Keratinocyte (primary cell): ENCODE data around the gene TMEM267. TPM values are rescaled to one million over a fixed set of nuclear protein-coding genes. Genes with fewer than 3 reads are reported as not detected.
A peak's percentile ranks its signal among the peaks of the same experiment; 100 is the strongest.

Experiments used
- DNase-seq: peaks from one replicate; pipeline ENCODE4 v3.0.0-alpha.2; 2011; ENCODE audit warnings: low read depth, missing footprints, low spot score
- FAIRE-seq: peaks from 2 replicates; lab custom pipeline; 2011; peaks lifted over from hg19 to GRCh38; lab: Jason Lieb, UNC
- H2AFZ ChIP-seq: 2 replicates; pipeline ENCODE4 v1.6.0; 2012; ENCODE audit warnings: low read length, control low read depth, inconsistent platforms; ENCODE audit not compliant: control insufficient read depth
- H3K27ac ChIP-seq: 2 replicates; pipeline ENCODE4 v1.5.1; 2011; ENCODE audit warnings: low read length; ENCODE audit not compliant: control insufficient read depth, insufficient read depth
- H3K27me3 ChIP-seq: 3 replicates; pipeline ENCODE4 v1.6.0; 2011; ENCODE audit warnings: low read length; ENCODE audit not compliant: control insufficient read depth, insufficient read depth; ENCODE audit errors: extremely low read depth
- H3K36me3 ChIP-seq, 2 experiments: 2 replicates in 1 of 2; 3 replicates in 1 of 2; pipeline ENCODE4 v1.5.1; 2011; ENCODE audit warnings: low read length in 2 of 2, mild to moderate bottlenecking in 1 of 2; ENCODE audit not compliant: control insufficient read depth in 2 of 2, insufficient read depth in 2 of 2; ENCODE audit errors: extremely low read depth in 1 of 2
- H3K4me1 ChIP-seq: 3 replicates; pipeline ENCODE4 v1.5.1; 2011; ENCODE audit warnings: low read length; ENCODE audit not compliant: control insufficient read depth, insufficient read depth; ENCODE audit errors: extremely low read depth
- H3K4me2 ChIP-seq: 3 replicates; pipeline ENCODE4 v1.6.0; 2011; ENCODE audit warnings: low read depth, low read length; ENCODE audit not compliant: control insufficient read depth, insufficient read depth; ENCODE audit errors: extremely low read depth
- H3K4me3 ChIP-seq, 3 experiments: fragments of 200-600 bp in 1 of 3; sonication (generic) in 1 of 3; 2 replicates in 2 of 3; 3 replicates in 1 of 3; pipeline ENCODE4 v1.5.1; 2011 to 2016; ENCODE audit warnings: low read length in 3 of 3, mild to moderate bottlenecking in 3 of 3, control low read depth in 2 of 3, inconsistent platforms in 1 of 3, low read depth in 1 of 3, mixed read lengths in 1 of 3, mixed run types in 1 of 3, moderate library complexity in 1 of 3; ENCODE audit not compliant: control insufficient read depth in 2 of 3, insufficient read depth in 2 of 3; ENCODE audit errors: extremely low read depth in 1 of 3
- H3K79me2 ChIP-seq: 2 replicates; pipeline ENCODE4 v1.6.0; 2012; ENCODE audit warnings: low read length; ENCODE audit not compliant: control insufficient read depth, insufficient read depth
- H3K9ac ChIP-seq: 3 replicates; pipeline ENCODE4 v1.6.0; 2011; ENCODE audit warnings: low read length; ENCODE audit not compliant: control insufficient read depth, insufficient read depth; ENCODE audit errors: extremely low read depth
- H3K9me1 ChIP-seq: 3 replicates; pipeline ENCODE4 v1.6.0; 2011; ENCODE audit warnings: low read length; ENCODE audit not compliant: control insufficient read depth, insufficient read depth; ENCODE audit errors: extremely low read depth
- H3K9me3 ChIP-seq: 2 replicates; pipeline ENCODE4 v1.5.1; 2012; ENCODE audit warnings: low read depth, low read length; ENCODE audit not compliant: control insufficient read depth
- H4K20me1 ChIP-seq: 3 replicates; pipeline ENCODE4 v1.6.0; 2011; ENCODE audit warnings: low read length; ENCODE audit not compliant: control insufficient read depth, insufficient read depth; ENCODE audit errors: extremely low read depth
- EZH2 ChIP-seq: IDR thresholded peaks from one replicate; pipeline ENCODE4 v1.6.1; 2012; ENCODE audit warnings: inconsistent platforms, mild to moderate bottlenecking, low read length, moderate library complexity
- dilution Hi-C: fragments of 300-500 bp; cut with MboI; formaldehyde crosslinking; loops from one replicate; pipeline ENCODE4 v1.7.0; 2020; ENCODE audit warnings: low sequenced_read_pairs; ENCODE audit not compliant: extremely low pct_ligation_motif_present
- polyA plus RNA-seq, 5 experiments: library from polyadenylated mRNA; depleted of rRNA in 3 of 5; stranded (reverse) in 3 of 5; stranded (forward) in 1 of 5; unstranded in 1 of 5; fragments of >200 nt; gene quantifications; 1 replicate in 1 of 5; 2 replicates in 3 of 5; 3 replicates in 1 of 5; pipeline versions ENCODE4 v1.2.1 to v1.2.3, GENCODE V29; 2011 to 2012; ENCODE audit warnings: missing spikeins in 2 of 5, low read depth in 1 of 5, low replicate concordance in 1 of 5
- TF ChIP-seq, protein P1 (sequence below), 3 experiments: IDR thresholded peaks in 1 of 3; conservative IDR thresholded peaks in 1 of 3; optimal IDR thresholded peaks in 1 of 3; 2 replicates in 2 of 3; 3 replicates in 1 of 3; pipeline versions ENCODE3 to v1.5.1; 2011; ENCODE audit warnings: low read length in 3 of 3, mild to moderate bottlenecking in 3 of 3, moderate library complexity in 2 of 3, control low read depth in 1 of 3, inconsistent platforms in 1 of 3; ENCODE audit not compliant: insufficient read depth in 2 of 3; ENCODE audit errors: extremely low read depth in 1 of 3

The TMEM267 gene
- polyA plus RNA-seq, 1 donor (not counting 4 experiments of a cell fraction or from before 2014, with no cell fraction given), result 30.7 TPM

DNA sequence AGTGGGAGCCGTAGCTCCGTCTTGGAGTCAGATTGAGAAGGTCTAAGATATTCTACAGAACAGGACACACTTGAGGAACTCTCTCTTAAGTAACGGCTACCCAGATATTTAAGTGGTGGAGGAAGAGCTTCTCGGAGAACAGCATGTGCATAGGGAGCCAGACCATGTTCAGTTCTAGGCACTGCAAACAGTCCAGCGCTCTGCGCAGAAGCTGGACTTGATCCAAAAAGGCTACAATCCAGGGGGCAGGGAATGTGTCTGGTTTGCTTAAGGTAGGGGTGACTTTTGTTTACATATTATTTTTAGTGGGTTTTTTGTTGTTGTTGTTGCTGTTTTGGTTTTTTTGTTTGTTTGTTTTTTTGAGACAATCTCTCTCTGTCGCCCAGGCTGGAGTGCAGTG lies 54.6 kb downstream of the TMEM267 start:
- no peak overlapping the region for H2AFZ ChIP-seq
- H3K4me2 ChIP-seq, result no peak overlapping the region
- H4K20me1 ChIP-seq, result no peaks in the 10 kb centered on the region
- H3K4me1 ChIP-seq, result peaks cover 55% of the 10 kb centered on the region
- H3K36me3 ChIP-seq, result no peaks in the 10 kb centered on the region
- dilution Hi-C loops, result no loop called here
- DNase-seq (no peak), FAIRE-seq (no peak)
- no peak overlapping the region for H3K27ac ChIP-seq
- no peak overlapping the region for H3K4me3 ChIP-seq
- TF ChIP-seq, protein P1, sequence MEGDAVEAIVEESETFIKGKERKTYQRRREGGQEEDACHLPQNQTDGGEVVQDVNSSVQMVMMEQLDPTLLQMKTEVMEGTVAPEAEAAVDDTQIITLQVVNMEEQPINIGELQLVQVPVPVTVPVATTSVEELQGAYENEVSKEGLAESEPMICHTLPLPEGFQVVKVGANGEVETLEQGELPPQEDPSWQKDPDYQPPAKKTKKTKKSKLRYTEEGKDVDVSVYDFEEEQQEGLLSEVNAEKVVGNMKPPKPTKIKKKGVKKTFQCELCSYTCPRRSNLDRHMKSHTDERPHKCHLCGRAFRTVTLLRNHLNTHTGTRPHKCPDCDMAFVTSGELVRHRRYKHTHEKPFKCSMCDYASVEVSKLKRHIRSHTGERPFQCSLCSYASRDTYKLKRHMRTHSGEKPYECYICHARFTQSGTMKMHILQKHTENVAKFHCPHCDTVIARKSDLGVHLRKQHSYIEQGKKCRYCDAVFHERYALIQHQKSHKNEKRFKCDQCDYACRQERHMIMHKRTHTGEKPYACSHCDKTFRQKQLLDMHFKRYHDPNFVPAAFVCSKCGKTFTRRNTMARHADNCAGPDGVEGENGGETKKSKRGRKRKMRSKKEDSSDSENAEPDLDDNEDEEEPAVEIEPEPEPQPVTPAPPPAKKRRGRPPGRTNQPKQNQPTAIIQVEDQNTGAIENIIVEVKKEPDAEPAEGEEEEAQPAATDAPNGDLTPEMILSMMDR (optimal IDR thresholded peaks at IDR 0.05 in 1 of 3, IDR thresholded peaks at IDR 0.05 in 1 of 3, conservative IDR thresholded peaks at IDR 0.05 in 1 of 3; ENCODE audit: extremely low read depth in 1 of 3, insufficient read depth in 2 of 3, low read length in 3 of 3), result no peak
- TF ChIP-seq EZH2, result no peak
- no peaks in the 10 kb centered on the region for H3K9me3 ChIP-seq
- no peaks in the 10 kb centered on the region for H3K9me1 ChIP-seq
- H3K9ac ChIP-seq, result no peak overlapping the region
- no peaks in the 10 kb centered on the region for H3K79me2 ChIP-seq
- H3K27me3 ChIP-seq, result no peaks in the 10 kb centered on the region

DNA sequence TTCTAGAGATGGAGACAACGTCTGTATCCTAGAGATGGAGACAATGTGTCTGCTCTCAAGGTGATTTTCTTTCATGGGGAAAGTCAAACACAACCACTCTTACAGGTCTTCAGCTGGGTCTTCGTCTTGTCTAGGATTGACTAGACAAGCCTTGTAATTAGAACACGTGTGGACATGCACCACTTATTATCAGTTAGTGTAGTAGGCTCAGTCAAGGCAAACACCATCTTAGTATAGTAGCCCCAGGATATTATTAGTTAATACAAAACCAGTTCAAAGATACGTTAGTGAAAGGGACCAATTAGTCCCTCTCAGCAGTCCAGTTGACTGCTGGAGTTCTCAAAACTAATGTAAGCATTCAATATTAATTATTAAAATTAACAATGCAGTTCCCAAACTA lies 56.4 kb downstream of the TMEM267 start:
- H3K4me3 ChIP-seq, result no peak overlapping the region
- H4K20me1 ChIP-seq, result no peaks in the 10 kb centered on the region
- TF ChIP-seq EZH2, result no peak
- TF ChIP-seq, protein P1 (optimal IDR thresholded peaks at IDR 0.05 in 1 of 3, IDR thresholded peaks at IDR 0.05 in 1 of 3, conservative IDR thresholded peaks at IDR 0.05 in 1 of 3; ENCODE audit: extremely low read depth in 1 of 3, insufficient read depth in 2 of 3, low read length in 3 of 3), result no peak
- H2AFZ ChIP-seq, result no peak overlapping the region
- no peak overlapping the region for H3K4me2 ChIP-seq
- no peaks in the 10 kb centered on the region for H3K36me3 ChIP-seq
- peak overlapping the region; percentile 6 for H3K27ac ChIP-seq
- peaks cover 47% of the 10 kb centered on the region for H3K4me1 ChIP-seq
- no peaks in the 10 kb centered on the region for H3K79me2 ChIP-seq
- no peaks in the 10 kb centered on the region for H3K9me1 ChIP-seq
- peak; percentile 17 for FAIRE-seq
- no peaks in the 10 kb centered on the region for H3K27me3 ChIP-seq
- H3K9ac ChIP-seq, result no peak overlapping the region
- no peaks in the 10 kb centered on the region for H3K9me3 ChIP-seq
- no peak for DNase-seq
- dilution Hi-C loops, result no loop called here
